ENCODE measurements around the gene HOXA13. TPM values are rescaled to one million over a fixed set of nuclear protein-coding genes. Genes with fewer than 3 reads are reported as not detected.

HOXA13 gene
- total RNA-seq, 1 donor from 2014 or later: not detected

- no peaks in the 10 kb centered on the region for H3K9me3 Mint-ChIP-seq
- H3K27ac Mint-ChIP-seq (ENCODE audit: unreplicated experiment): no peak overlapping the region
- TF ChIP-seq, protein P1, sequence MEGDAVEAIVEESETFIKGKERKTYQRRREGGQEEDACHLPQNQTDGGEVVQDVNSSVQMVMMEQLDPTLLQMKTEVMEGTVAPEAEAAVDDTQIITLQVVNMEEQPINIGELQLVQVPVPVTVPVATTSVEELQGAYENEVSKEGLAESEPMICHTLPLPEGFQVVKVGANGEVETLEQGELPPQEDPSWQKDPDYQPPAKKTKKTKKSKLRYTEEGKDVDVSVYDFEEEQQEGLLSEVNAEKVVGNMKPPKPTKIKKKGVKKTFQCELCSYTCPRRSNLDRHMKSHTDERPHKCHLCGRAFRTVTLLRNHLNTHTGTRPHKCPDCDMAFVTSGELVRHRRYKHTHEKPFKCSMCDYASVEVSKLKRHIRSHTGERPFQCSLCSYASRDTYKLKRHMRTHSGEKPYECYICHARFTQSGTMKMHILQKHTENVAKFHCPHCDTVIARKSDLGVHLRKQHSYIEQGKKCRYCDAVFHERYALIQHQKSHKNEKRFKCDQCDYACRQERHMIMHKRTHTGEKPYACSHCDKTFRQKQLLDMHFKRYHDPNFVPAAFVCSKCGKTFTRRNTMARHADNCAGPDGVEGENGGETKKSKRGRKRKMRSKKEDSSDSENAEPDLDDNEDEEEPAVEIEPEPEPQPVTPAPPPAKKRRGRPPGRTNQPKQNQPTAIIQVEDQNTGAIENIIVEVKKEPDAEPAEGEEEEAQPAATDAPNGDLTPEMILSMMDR (conservative IDR thresholded peaks at IDR 0.05): no peak
- no peaks in the 10 kb centered on the region for H3K36me3 Mint-ChIP-seq (ENCODE audit: low read depth)
- no peak for DNase-seq (ENCODE audit: low read depth, low spot score)
- H3K4me1 Mint-ChIP-seq: peaks cover 4% of the 10 kb centered on the region
- H3K4me3 Mint-ChIP-seq: no peak overlapping the region
- peaks cover 95% of the 10 kb centered on the region for H3K27me3 Mint-ChIP-seq (ENCODE audit: low read depth)
Measured at GRCh38 chr7:27223941-27224575, 24.2 kb upstream of the HOXA13 start.

- H3K4me1 Mint-ChIP-seq: peaks cover 4% of the 10 kb centered on the region
- no peak overlapping the region for H3K27ac Mint-ChIP-seq (ENCODE audit: unreplicated experiment)
- H3K27me3 Mint-ChIP-seq (ENCODE audit: low read depth): peaks cover 95% of the 10 kb centered on the region
- no peak overlapping the region for H3K4me3 Mint-ChIP-seq
- no peaks in the 10 kb centered on the region for H3K36me3 Mint-ChIP-seq (ENCODE audit: low read depth)
- DNase-seq (ENCODE audit: low read depth, low spot score): no peak
- H3K9me3 Mint-ChIP-seq: no peaks in the 10 kb centered on the region
- TF ChIP-seq, protein P1 (conservative IDR thresholded peaks at IDR 0.05): no peak
Measured at GRCh38 chr7:27221201-27221797, 21.4 kb upstream of the HOXA13 start.

- Mint-ChIP-seq H3K4me1 (peaks cover 4% of the 10 kb centered on the region), H3K27ac (ENCODE audit: unreplicated experiment) (no peak overlapping the region), H3K4me3 (no peak overlapping the region), H3K9me3 (no peaks in the 10 kb centered on the region), H3K36me3 (ENCODE audit: low read depth) (no peaks in the 10 kb centered on the region), H3K27me3 (ENCODE audit: low read depth) (peaks cover 95% of the 10 kb centered on the region)
- DNase-seq (ENCODE audit: low read depth, low spot score): no peak
- TF ChIP-seq, protein P1 (conservative IDR thresholded peaks at IDR 0.05): no peak
Measured at GRCh38 chr7:27220440-27220955, 20.6 kb upstream of the HOXA13 start.

- H3K9me3 Mint-ChIP-seq: no peaks in the 10 kb centered on the region
- H3K4me3 Mint-ChIP-seq: no peak overlapping the region
- no peaks in the 10 kb centered on the region for H3K4me1 Mint-ChIP-seq
- H3K27me3 Mint-ChIP-seq (ENCODE audit: low read depth): peaks cover 95% of the 10 kb centered on the region
- TF ChIP-seq, protein P1 (conservative IDR thresholded peaks at IDR 0.05): no peak
- H3K27ac Mint-ChIP-seq (ENCODE audit: unreplicated experiment): no peak overlapping the region
- DNase-seq (ENCODE audit: low read depth, low spot score): no peak
- no peaks in the 10 kb centered on the region for H3K36me3 Mint-ChIP-seq (ENCODE audit: low read depth)
Measured at GRCh38 chr7:27219821-27220220, 19.9 kb upstream of the HOXA13 start.

DNA sequence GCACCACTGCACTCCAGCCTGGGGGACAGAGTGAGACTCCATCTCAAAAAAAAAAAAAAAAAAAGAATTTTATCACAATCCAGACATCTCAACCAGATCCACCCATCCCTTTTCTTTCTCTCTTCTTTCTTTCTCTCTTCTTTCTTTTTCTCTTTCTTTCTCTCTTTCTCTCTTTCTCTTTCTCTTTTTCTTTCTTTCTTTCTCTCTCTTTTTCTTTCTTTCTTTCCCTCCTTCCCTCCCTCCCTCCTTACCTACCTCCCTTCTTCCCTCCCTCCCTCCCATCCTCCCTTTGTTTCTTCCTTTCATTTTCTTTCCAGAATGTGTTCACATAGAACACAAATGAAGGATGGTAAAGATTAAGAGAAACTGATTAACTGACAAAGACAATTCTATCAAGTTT, 18.1 kb upstream of the HOXA13 start:
- TF ChIP-seq, protein P1 (conservative IDR thresholded peaks at IDR 0.05): no peak
- H3K9me3 Mint-ChIP-seq: no peaks in the 10 kb centered on the region
- no peak overlapping the region for H3K4me3 Mint-ChIP-seq
- no peak for DNase-seq (ENCODE audit: low read depth, low spot score)
- H3K4me1 Mint-ChIP-seq: no peaks in the 10 kb centered on the region
- H3K27ac Mint-ChIP-seq (ENCODE audit: unreplicated experiment): no peak overlapping the region
- H3K36me3 Mint-ChIP-seq (ENCODE audit: low read depth): no peaks in the 10 kb centered on the region
- H3K27me3 Mint-ChIP-seq (ENCODE audit: low read depth): peaks cover 94% of the 10 kb centered on the region
